ENCODE results near the gene PDE3A.

GRCh38 chr12:20443792-20444191 lies 75.5 kb downstream of the PDE3A start:
- no peak for TF ChIP-seq CTCF (IDR thresholded peaks at IDR 0.05)
- TF ChIP-seq MEF2A (IDR thresholded peaks at IDR 0.05; ENCODE audit: borderline replicate concordance, low read depth): no peak
- TF ChIP-seq EP300 (IDR thresholded peaks at IDR 0.05; ENCODE audit: borderline replicate concordance in 1 of 2, low read depth in 1 of 2, low read length in 1 of 2): no peak
- no peak for TF ChIP-seq POLR2AphosphoS5 (IDR thresholded peaks at IDR 0.05; ENCODE audit: low read depth, low read length)
- no peak for TF ChIP-seq GABPA (IDR thresholded peaks at IDR 0.05; ENCODE audit: low read depth)
- TF ChIP-seq RAD21 (IDR thresholded peaks at IDR 0.05; ENCODE audit: low read length): no peak
- TF ChIP-seq JUND (IDR thresholded peaks at IDR 0.05): no peak
- TF ChIP-seq SMC3 (IDR thresholded peaks at IDR 0.05; ENCODE audit: low read depth, low read length): no peak
- TF ChIP-seq CHD2 (IDR thresholded peaks at IDR 0.05; ENCODE audit: low read length, partially characterized antibody): no peak
- no peak for TF ChIP-seq TCF12 (IDR thresholded peaks at IDR 0.05)
- TF ChIP-seq EZH2phosphoT487 (IDR thresholded peaks at IDR 0.05; ENCODE audit: borderline replicate concordance, low read depth): no peak
- no peak for TF ChIP-seq FOSL2 (IDR thresholded peaks at IDR 0.05; ENCODE audit: borderline replicate concordance, low read depth)
- no peak for TF ChIP-seq TAF1 (IDR thresholded peaks at IDR 0.05; ENCODE audit: borderline replicate concordance, low read depth, low read length)
- no peak for TF ChIP-seq ZBTB33 (IDR thresholded peaks at IDR 0.05; ENCODE audit: borderline replicate concordance, low read depth)

Data from SK-N-SH (cell line).